BE2C (cell line): ENCODE results near the gene PTGR3.

ENCODE experiments used
- DNase-seq: peaks from one replicate; pipeline ENCODE4 v3.0.0-alpha.2; 2020
- H3K27me3 ChIP-seq: fragments of 250-450 bp; sonication (Bioruptor Pico); 2 replicates; pipeline ENCODE4 v1.5.1; 2020; ENCODE audit warnings: mild to moderate bottlenecking
- H3K36me3 ChIP-seq: fragments of 250-450 bp; sonication (Bioruptor Pico); 2 replicates; pipeline ENCODE4 v1.5.1; 2020; ENCODE audit warnings: mild to moderate bottlenecking
- H3K4me1 ChIP-seq: fragments of 250-450 bp; sonication (Bioruptor Pico); 2 replicates; pipeline ENCODE4 v1.5.1; 2020
- H3K4me3 ChIP-seq: 2 replicates; pipeline ENCODE4 v1.5.1; 2011; ENCODE audit warnings: low read depth, low read length
- H3K9me3 ChIP-seq: fragments of 250-450 bp; sonication (Bioruptor Pico); 2 replicates; pipeline ENCODE4 v1.5.1; 2020
- CTCF ChIP-seq: IDR thresholded peaks from 2 replicates; pipeline ENCODE4 v1.5.1; 2012; ENCODE audit warnings: mild to moderate bottlenecking, low read depth, low read length

Gene PTGR3

GRCh38 chr18:75167759-75168618, 41.0 kb downstream of the PTGR3 start:
- Histone ChIP-seq H3K4me3 (no peak overlapping the region), H3K4me1 (no peaks in the 10 kb centered on the region), H3K27me3 (no peaks in the 10 kb centered on the region), H3K9me3 (no peaks in the 10 kb centered on the region), H3K36me3 (no peaks in the 10 kb centered on the region)
- no peak for DNase-seq
- TF ChIP-seq CTCF = no peak

- Histone ChIP-seq H3K9me3 (no peaks in the 10 kb centered on the region), H3K27me3 (no peaks in the 10 kb centered on the region), H3K36me3 (no peaks in the 10 kb centered on the region), H3K4me1 (no peaks in the 10 kb centered on the region), H3K4me3 (no peak overlapping the region)
- no peak for TF ChIP-seq CTCF
- DNase-seq = no peak
Observed at GRCh38 chr18:75167137-75167536, 41.8 kb downstream of the PTGR3 start.

- H3K4me1 ChIP-seq = no peaks in the 10 kb centered on the region
- no peak for DNase-seq
- no peak for TF ChIP-seq CTCF
- H3K4me3 ChIP-seq = no peak overlapping the region
- no peaks in the 10 kb centered on the region for H3K36me3 ChIP-seq
- no peaks in the 10 kb centered on the region for H3K27me3 ChIP-seq
- H3K9me3 ChIP-seq = no peaks in the 10 kb centered on the region
Observed at GRCh38 chr18:75165926-75166325, 43.0 kb downstream of the PTGR3 start.

- no peak for TF ChIP-seq CTCF
- Histone ChIP-seq H3K27me3 (no peaks in the 10 kb centered on the region), H3K9me3 (no peaks in the 10 kb centered on the region), H3K36me3 (no peaks in the 10 kb centered on the region), H3K4me1 (no peaks in the 10 kb centered on the region), H3K4me3 (no peak overlapping the region)
- no peak for DNase-seq
Observed at GRCh38 chr18:75164479-75164878, 44.5 kb downstream of the PTGR3 start.

GRCh38 chr18:75163736-75164135, 45.2 kb downstream of the PTGR3 start:
- Histone ChIP-seq H3K9me3 (no peaks in the 10 kb centered on the region), H3K4me1 (no peaks in the 10 kb centered on the region), H3K36me3 (no peaks in the 10 kb centered on the region), H3K27me3 (no peaks in the 10 kb centered on the region), H3K4me3 (no peak overlapping the region)
- DNase-seq = no peak
- TF ChIP-seq CTCF = no peak

- no peaks in the 10 kb centered on the region for H3K4me1 ChIP-seq
- TF ChIP-seq CTCF = no peak
- H3K36me3 ChIP-seq = no peaks in the 10 kb centered on the region
- no peak for DNase-seq
- no peak overlapping the region for H3K4me3 ChIP-seq
- H3K27me3 ChIP-seq = no peaks in the 10 kb centered on the region
- H3K9me3 ChIP-seq = no peaks in the 10 kb centered on the region
Observed at GRCh38 chr18:75162978-75163377, 46.0 kb downstream of the PTGR3 start.
